CD4-positive, alpha-beta T cell treated with Interleukin-17A for 4 hours (primary cell): ENCODE measurements around the gene HBG1.
"Not testable (repeated sequence)": the region's sequence is repeated elsewhere in the genome, so short reads cannot be mapped to it uniquely, and the experiment has no call there.

Experiments
- DNase-seq: peaks from one replicate; pipeline ENCODE4 v3.0.0-alpha.2; 2020; ENCODE audit warnings: mixed read lengths

HBG1 gene

GRCh38 chr11:5249807-5250396 lies at the start of gene HBG1:
HBG1 (minus strand) TSS chr11:5249857; CDS start chr11:5249804, 53 bp downstream.
- not testable (repeated sequence) for DNase-seq

DNA sequence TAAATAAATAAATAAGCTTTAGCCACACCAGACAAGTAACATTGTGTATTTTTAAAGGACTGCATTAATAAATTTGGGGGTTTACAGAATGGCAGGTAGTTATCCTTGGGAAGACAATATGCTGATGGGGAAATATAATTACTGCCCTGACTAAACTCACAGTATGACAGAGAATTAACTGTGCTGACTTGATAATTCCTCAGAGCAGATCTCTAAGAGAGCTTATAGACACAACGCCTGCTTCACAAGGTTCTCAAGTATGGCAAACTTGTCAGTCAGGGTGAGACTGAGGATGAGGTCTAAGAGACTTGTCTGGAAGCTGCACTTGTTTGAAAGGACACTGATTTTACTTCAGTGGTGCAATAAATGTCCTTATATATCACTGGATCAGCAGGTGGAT lies 48.8 kb upstream of the HBG1 start:
- no peak for DNase-seq

- no peak for DNase-seq
Observed at GRCh38 chr11:5297721-5298323, 48.2 kb upstream of the HBG1 start.

- DNase-seq = not testable (repeated sequence)
Observed at GRCh38 chr11:5294342-5294995, 44.8 kb upstream of the HBG1 start.

DNA sequence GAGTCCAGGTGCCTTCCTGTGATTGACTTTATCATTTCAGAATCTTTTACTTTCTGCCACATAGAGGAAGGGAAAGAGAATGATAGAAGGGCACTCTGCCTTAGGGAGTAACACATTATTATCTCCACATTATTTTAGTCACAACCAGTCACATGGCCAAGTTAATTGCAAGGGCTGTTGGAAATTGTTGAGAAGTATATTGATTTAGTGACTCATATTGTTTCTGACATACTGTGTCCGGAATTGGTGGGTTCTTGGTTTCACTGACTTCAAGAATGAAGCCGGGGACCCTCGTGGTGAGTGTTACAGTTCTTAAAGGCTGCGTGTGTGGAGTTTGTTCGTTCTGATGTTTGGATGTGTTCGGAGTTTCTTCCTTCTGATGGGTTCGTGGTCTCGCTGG lies 43.4 kb upstream of the HBG1 start:
- no peak for DNase-seq

DNA sequence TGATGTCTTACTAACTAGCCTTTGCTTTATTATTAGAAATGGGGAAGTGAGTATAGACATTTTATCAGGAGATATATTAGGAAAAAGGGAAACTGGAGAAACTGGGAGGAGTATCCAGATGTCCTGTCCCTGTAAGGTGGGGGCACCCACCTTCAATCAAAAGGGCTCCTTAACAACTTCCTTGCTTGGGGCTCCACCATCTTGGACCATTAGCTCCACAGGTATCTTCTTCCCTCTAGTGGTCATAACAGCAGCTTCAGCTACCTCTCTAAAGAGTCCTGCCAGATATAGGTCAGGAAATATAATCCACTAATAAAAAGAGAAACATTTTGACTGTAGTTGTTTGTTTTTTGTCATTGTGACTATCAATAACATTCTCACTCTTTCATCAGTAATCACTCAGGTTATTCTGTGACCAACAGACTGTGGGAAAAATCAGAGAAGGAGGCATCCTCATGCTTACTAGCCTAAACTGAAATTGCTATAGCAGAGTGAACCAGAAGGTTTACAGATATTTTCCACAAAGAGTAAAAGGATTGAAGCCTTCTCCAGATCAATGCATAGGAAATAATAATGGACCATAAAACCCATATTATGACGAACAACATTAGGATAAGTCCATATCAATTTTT lies 41.7 kb upstream of the HBG1 start:
- no peak for DNase-seq

DNA sequence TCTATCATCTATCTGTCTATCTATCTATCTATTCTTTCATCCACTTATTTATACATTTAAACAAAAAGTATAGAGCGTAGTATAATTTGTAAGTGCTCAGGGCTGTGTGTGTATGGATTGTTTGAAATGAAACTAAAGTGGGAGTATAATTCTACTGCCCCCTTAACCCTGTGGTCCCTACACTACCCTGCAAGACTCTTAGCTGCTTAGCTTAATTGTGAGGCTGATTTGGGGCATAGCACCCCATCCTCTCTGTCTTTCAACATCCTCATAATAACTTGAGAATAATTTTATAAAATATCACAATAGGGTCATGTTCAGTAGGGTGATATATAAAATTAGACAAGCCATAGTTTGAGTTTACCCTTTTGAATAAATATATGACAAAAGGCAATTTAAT lies 40.4 kb upstream of the HBG1 start:
- DNase-seq = no peak

DNA sequence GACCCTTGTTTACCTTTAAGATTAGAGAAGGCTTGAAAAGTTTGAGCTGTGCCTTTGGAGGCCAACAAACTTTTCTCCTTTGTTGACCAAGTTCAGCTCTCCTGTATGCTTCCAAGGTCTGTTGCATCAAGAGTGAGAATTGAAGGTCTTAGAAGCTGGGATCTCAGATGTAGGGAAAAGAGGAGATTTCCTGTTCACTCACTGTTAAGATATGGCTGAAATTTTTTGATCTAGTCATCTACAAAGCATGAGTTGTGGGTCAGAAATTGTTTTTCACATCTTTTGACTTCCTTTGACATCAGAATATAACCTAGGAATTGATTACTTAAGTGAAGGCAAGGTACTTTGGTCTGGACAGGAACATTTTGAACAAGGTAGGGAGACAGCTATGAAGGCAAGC lies 40.0 kb upstream of the HBG1 start:
- no peak for DNase-seq

GRCh38 chr11:5288906-5289550 lies 39.4 kb upstream of the HBG1 start:
- no peak for DNase-seq

DNA sequence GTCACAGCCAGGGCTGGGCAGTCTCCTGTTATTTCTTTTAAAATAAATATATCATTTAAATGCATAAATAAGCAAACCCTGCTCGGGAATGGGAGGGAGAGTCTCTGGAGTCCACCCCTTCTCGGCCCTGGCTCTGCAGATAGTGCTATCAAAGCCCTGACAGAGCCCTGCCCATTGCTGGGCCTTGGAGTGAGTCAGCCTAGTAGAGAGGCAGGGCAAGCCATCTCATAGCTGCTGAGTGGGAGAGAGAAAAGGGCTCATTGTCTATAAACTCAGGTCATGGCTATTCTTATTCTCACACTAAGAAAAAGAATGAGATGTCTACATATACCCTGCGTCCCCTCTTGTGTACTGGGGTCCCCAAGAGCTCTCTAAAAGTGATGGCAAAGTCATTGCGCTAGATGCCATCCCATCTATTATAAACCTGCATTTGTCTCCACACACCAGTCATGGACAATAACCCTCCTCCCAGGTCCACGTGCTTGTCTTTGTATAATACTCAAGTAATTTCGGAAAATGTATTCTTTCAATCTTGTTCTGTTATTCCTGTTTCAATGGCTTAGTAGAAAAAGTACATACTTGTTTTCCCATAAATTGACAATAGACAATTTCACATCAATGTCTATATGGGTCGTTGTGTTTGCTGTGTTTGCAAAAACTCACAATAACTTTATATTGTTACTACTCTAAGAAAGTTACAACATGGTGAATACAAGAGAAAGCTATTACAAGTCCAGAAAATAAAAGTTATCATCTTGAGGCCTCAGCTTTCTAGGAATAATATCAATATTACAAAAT lies 38.6 kb upstream of the HBG1 start:
- no peak for DNase-seq

DNA sequence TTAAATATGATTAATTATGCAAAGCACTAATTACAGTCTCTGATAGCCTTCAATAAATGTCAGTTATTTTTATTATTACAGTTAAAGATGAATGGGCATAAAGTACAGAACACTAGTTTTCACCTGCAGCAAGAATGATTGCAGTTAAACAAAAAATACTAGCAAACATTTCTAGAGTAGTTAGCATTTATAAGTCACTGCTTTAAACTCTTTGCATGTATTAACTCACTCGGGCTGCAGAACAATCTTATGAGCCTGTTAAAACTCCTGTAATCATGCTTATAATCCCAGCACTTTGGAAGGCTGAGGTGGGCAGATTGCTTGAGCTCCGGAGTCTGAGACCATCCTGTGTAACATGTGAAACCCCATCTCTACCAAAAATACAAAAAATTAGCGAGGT lies 37.2 kb upstream of the HBG1 start:
- no peak for DNase-seq

DNA sequence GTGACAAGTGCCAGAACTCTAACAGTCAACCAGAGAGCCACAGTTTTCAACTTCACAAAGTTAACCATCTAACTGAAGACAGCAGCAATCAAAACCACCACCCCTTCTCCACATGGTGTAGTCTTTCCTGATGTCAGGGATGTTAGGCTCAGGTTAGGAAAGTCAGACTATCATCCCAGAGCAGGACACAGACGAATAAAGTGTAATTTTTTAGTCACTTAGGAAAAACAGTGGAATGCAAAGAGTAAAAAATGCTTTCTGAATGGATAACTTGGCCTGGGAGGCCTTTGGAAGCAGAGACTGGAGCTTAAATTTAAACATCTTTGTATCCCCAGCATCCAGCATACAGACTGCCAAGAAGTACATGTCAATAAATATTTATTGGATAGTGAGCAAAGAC lies 36.7 kb upstream of the HBG1 start:
- no peak for DNase-seq

DNA sequence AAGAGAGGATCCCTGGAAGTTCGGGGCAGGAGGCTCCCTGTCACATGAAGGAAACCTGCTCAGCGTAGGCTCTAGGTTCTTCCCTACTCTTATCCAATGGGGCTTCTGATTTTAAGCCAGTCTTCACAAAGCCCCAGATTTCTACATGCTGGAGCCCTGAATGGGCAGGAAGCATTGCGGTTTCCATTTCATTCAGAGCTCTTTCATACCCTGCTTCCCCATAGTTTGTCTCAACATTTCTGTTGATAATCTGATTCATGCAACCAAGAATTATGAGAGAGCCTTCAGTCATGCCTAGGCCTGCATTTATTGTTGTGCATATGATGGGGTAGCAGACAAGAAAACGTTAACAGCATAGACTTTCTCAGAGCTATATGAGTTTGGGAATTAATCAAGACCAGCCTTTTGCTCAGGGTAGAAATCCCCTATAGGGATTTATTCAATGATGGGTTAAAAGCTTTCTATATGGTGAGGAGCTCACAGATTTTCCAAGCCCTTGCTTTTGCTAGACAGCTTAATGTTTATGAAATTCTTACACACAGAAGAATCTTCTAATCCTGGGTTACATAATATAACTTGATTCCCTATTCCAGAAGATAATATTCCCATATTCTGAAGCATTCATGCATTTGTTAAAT lies 36.2 kb upstream of the HBG1 start:
- no peak for DNase-seq

- no peak for DNase-seq
Observed at GRCh38 chr11:5284637-5285036, 35.0 kb upstream of the HBG1 start.

DNA sequence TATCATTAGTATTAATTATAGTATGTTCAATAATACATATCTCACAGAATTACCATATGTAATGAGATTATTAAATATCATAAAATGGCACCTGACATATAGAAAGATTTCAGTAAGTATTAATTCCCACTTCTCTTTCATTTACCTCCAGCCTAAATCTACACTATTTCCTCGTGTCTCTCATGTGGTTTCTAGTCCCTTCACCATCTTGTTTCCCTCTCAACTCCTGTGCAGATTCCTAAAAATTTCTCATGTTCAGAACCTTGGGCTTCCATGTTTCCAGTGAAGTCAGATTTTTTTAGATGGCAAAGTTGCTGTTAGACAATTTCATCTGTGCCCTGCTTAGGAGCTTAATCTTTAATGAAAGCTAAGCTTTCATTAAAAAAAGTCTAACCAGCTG lies 34.2 kb upstream of the HBG1 start:
- no peak for DNase-seq

DNA sequence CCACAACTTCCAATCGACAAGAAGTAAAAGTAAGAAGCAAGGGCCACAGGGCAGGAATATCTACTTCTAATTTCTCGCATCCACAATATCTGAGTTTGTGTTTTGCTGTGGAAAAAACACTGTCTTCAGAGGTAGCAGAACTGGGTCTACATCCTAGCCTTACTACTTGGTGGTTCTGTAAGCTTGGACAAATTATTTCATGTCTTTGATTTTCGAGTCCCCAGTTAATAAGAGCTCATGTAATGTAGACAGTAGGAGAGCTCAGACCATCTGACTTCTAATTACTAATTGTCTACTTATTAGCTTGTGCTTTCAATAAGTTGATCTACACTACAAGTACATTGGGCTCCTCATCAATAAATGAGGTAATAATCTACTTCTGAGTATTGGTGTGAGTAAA lies 33.4 kb upstream of the HBG1 start:
- no peak for DNase-seq

DNA sequence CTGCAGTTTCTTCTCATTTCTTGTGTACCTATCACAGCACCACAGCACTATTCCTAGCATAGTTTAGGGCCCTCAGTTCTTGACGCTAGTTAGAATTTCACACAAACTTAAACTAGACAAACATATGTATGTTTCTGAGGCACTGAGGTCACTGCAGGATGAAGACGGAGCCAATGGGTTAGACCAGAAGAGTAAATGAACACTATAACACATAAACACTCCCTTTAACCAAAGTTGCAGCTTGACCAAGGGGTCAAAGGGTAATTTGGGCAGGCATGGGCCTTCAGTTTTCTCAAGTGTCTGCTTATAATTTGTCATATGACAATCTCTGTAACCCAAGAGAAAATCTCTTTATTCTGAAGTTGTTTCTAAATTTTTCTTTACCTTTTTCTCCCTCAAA lies 33.0 kb upstream of the HBG1 start:
- no peak for DNase-seq

DNA sequence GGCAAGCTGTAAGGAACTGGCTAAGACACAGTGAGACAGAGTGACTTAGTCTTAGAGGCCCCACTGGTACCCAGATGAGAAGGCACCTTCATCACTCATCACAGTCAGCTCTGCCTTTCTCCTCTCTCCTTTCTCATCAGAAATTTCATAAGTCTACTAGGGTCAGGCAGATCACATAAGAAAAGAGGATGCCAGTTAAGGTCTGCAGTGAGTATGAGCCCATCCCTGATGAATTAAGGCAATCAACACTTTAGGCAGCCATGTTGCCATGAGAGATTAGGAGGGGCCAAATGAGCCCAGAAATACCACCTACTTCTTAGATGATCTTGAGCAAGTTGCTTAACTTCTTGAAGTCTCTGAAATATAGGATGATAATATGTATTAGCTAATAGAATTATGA lies 31.9 kb upstream of the HBG1 start:
- DNase-seq = no peak

- DNase-seq = no peak
Observed at GRCh38 chr11:5280582-5281102, 31.0 kb upstream of the HBG1 start.

- DNase-seq = no peak
Observed at GRCh38 chr11:5279471-5280090, 29.9 kb upstream of the HBG1 start.

- no peak for DNase-seq
Observed at GRCh38 chr11:5277807-5278382, 28.2 kb upstream of the HBG1 start.
